ENCODE data around the gene STAG1.
"Not testable (repeated sequence)": the region's sequence is repeated elsewhere in the genome, so short reads cannot be mapped to it uniquely, and the experiment has no call there.

Gene STAG1

GRCh38 chr3:136377508-136377907 lies 374.7 kb downstream of the STAG1 start:
- no peak for DNase-seq

- not testable (repeated sequence) for DNase-seq
Measured at GRCh38 chr3:136375800-136376199, 376.4 kb downstream of the STAG1 start.

- DNase-seq, result no peak
Measured at GRCh38 chr3:136366289-136366688, 385.9 kb downstream of the STAG1 start.

GRCh38 chr3:136353461-136353860 lies 398.7 kb downstream of the STAG1 start:
- DNase-seq, result no peak

GRCh38 chr3:136351905-136352304 lies 400.3 kb downstream of the STAG1 start:
- DNase-seq, result no peak

GRCh38 chr3:136351351-136351750 lies 400.8 kb downstream of the STAG1 start:
- no peak for DNase-seq

- no peak for DNase-seq
Measured at GRCh38 chr3:136350557-136350956, 401.6 kb downstream of the STAG1 start.

GRCh38 chr3:136350132-136350531 lies 402.0 kb downstream of the STAG1 start:
- no peak for DNase-seq

GRCh38 chr3:136346486-136346885 lies 405.7 kb downstream of the STAG1 start:
- DNase-seq, result no peak

GRCh38 chr3:136343873-136344555 lies 408.2 kb downstream of the STAG1 start:
- no peak for DNase-seq

GRCh38 chr3:136343446-136343845 lies 408.7 kb downstream of the STAG1 start:
- no peak for DNase-seq

- DNase-seq, result no peak
Measured at GRCh38 chr3:136336329-136337100, 415.7 kb downstream of the STAG1 start.

GRCh38 chr3:136334726-136335125 lies 417.5 kb downstream of the STAG1 start:
- not testable (repeated sequence) for DNase-seq

GRCh38 chr3:136334209-136334608 lies 418.0 kb downstream of the STAG1 start:
- no peak for DNase-seq

GRCh38 chr3:136332776-136333175 lies 419.4 kb downstream of the STAG1 start:
- no peak for DNase-seq

- DNase-seq, result no peak
Measured at GRCh38 chr3:136332302-136332701, 419.9 kb downstream of the STAG1 start.

- no peak for DNase-seq
Measured at GRCh38 chr3:136330900-136331299, 421.3 kb downstream of the STAG1 start.

- no peak for DNase-seq
Measured at GRCh38 chr3:136329593-136329992, 422.6 kb downstream of the STAG1 start.

GRCh38 chr3:136327671-136328070 lies 424.5 kb downstream of the STAG1 start:
- DNase-seq, result no peak

GRCh38 chr3:136326316-136326715 lies 425.9 kb downstream of the STAG1 start:
- no peak for DNase-seq

- DNase-seq, result no peak
Measured at GRCh38 chr3:136311968-136312367, 440.2 kb downstream of the STAG1 start.

GRCh38 chr3:136311261-136311660 lies 440.9 kb downstream of the STAG1 start:
- no peak for DNase-seq

- DNase-seq, result no peak
Measured at GRCh38 chr3:136305879-136306278, 446.3 kb downstream of the STAG1 start.

- DNase-seq, result no peak
Measured at GRCh38 chr3:136300444-136300843, 451.7 kb downstream of the STAG1 start.

GRCh38 chr3:136297826-136298225 lies 454.4 kb downstream of the STAG1 start:
- DNase-seq, result no peak

All from activated CD4-positive, CD25-positive, alpha-beta regulatory T cell (primary cell).